ENCODE measurements around the gene AMN1. TPM values are rescaled to one million over a fixed set of nuclear protein-coding genes. Genes with fewer than 3 reads are reported as not detected.

The AMN1 gene
- total RNA-seq, 1 donor from 2014 or later: 5.6 TPM

GRCh38 chr12:31663576-31663975, 65.2 kb downstream of the AMN1 start:
- H3K9me3 Mint-ChIP-seq (ENCODE audit: unreplicated experiment): no peaks in the 10 kb centered on the region
- no peak for TF ChIP-seq CTCF (IDR thresholded peaks at IDR 0.05; ENCODE audit: unreplicated experiment)

GRCh38 chr12:31662176-31662849, 66.5 kb downstream of the AMN1 start:
- H3K27me3 Mint-ChIP-seq (ENCODE audit: unreplicated experiment): peaks cover 5% of the 10 kb centered on the region
- H3K4me1 Mint-ChIP-seq (ENCODE audit: unreplicated experiment): peaks cover 10% of the 10 kb centered on the region
- no peaks in the 10 kb centered on the region for H3K9me3 Mint-ChIP-seq (ENCODE audit: unreplicated experiment)
- no peak for TF ChIP-seq CTCF (IDR thresholded peaks at IDR 0.05; ENCODE audit: unreplicated experiment)
- H3K27ac Mint-ChIP-seq (ENCODE audit: unreplicated experiment): no peak overlapping the region
- DNase-seq (ENCODE audit: low spot score): no peak
- peaks cover 20% of the 10 kb centered on the region for H3K36me3 Mint-ChIP-seq (ENCODE audit: low read depth, unreplicated experiment)
- H3K4me3 Mint-ChIP-seq (ENCODE audit: unreplicated experiment): peak overlapping the region; percentile 35

More at GRCh38 chr12:31663576-31663975, 65.2 kb downstream of the AMN1 start:
- Mint-ChIP-seq H3K36me3 (ENCODE audit: low read depth, unreplicated experiment) (peaks cover 21% of the 10 kb centered on the region), H3K4me1 (ENCODE audit: unreplicated experiment) (peaks cover 6% of the 10 kb centered on the region), H3K27ac (ENCODE audit: unreplicated experiment) (no peak overlapping the region), H3K27me3 (ENCODE audit: unreplicated experiment) (peaks cover 5% of the 10 kb centered on the region), H3K4me3 (ENCODE audit: unreplicated experiment) (peak overlapping the region; percentile 52)
- no peak for DNase-seq (ENCODE audit: low spot score)

- Mint-ChIP-seq H3K27me3 (ENCODE audit: unreplicated experiment) (peaks cover 5% of the 10 kb centered on the region), H3K4me1 (ENCODE audit: unreplicated experiment) (peaks cover 10% of the 10 kb centered on the region), H3K27ac (ENCODE audit: unreplicated experiment) (peak within 1 kb of the TSS; percentile 96), H3K9me3 (ENCODE audit: unreplicated experiment) (no peaks in the 10 kb centered on the region), H3K4me3 (ENCODE audit: unreplicated experiment) (peak within 1 kb of the TSS; percentile 98), H3K36me3 (ENCODE audit: low read depth, unreplicated experiment) (peaks cover 8% of the 10 kb centered on the region)
- TF ChIP-seq CTCF (IDR thresholded peaks at IDR 0.05; ENCODE audit: unreplicated experiment): peak; percentile 35
- peak; percentile 67 for DNase-seq (ENCODE audit: low spot score)
Measured at GRCh38 chr12:31659087-31659942, 69.5 kb downstream of the AMN1 start, which contains the start of gene ETFBKMT. Gene ETFBKMT (plus strand): TSS chr12:31659688. CDS start chr12:31661954, 2,266 bp downstream.

- Mint-ChIP-seq H3K27ac (ENCODE audit: unreplicated experiment) (peak overlapping the region; percentile 7), H3K36me3 (ENCODE audit: low read depth, unreplicated experiment) (peaks cover under 1% of the 10 kb centered on the region), H3K4me1 (ENCODE audit: unreplicated experiment) (peaks cover 10% of the 10 kb centered on the region), H3K27me3 (ENCODE audit: unreplicated experiment) (no peaks in the 10 kb centered on the region), H3K4me3 (ENCODE audit: unreplicated experiment) (peak overlapping the region; percentile 98), H3K9me3 (ENCODE audit: unreplicated experiment) (no peaks in the 10 kb centered on the region)
- TF ChIP-seq CTCF (IDR thresholded peaks at IDR 0.05; ENCODE audit: unreplicated experiment): no peak
- DNase-seq (ENCODE audit: low spot score): no peak
Measured at GRCh38 chr12:31658471-31659086, 70.2 kb downstream of the AMN1 start.

Data from endothelial cell (in vitro differentiated cells).